ENCODE results near the gene CRYAB.
"Not testable (repeated sequence)": the region's sequence is repeated elsewhere in the genome, so short reads cannot be mapped to it uniquely, and the experiment has no call there.

CRYAB gene

GRCh38 chr11:111909378-111909777, 2.2 kb downstream of the CRYAB start:
- in situ Hi-C loops (cut with MboI; ENCODE audit: low sequenced_read_pairs), result no loop called here

- in situ Hi-C loops (cut with MboI; ENCODE audit: low sequenced_read_pairs), result no loop called here
These were observed 2.8 kb downstream of the CRYAB start for GRCh38 chr11:111908639-111909305.

GRCh38 chr11:111906680-111907079, 4.9 kb downstream of the CRYAB start:
- in situ Hi-C loops (cut with MboI; ENCODE audit: low sequenced_read_pairs), result no loop called here

GRCh38 chr11:111905411-111905810, 6.2 kb downstream of the CRYAB start:
- in situ Hi-C loops (cut with MboI; ENCODE audit: low sequenced_read_pairs), result no loop called here

GRCh38 chr11:111886844-111887243, 24.7 kb downstream of the CRYAB start:
- in situ Hi-C loops (cut with MboI; ENCODE audit: low sequenced_read_pairs), result no loop called here

- in situ Hi-C loops (cut with MboI; ENCODE audit: low sequenced_read_pairs), result no loop called here
These were observed 25.5 kb downstream of the CRYAB start for GRCh38 chr11:111886032-111886431.

GRCh38 chr11:111885053-111885452, 26.5 kb downstream of the CRYAB start:
- in situ Hi-C loops (cut with MboI; ENCODE audit: low sequenced_read_pairs), result not testable (repeated sequence)

GRCh38 chr11:111882202-111882601, 29.4 kb downstream of the CRYAB start:
- in situ Hi-C loops (cut with MboI; ENCODE audit: low sequenced_read_pairs), result no loop called here

GRCh38 chr11:111879637-111879960, 32.0 kb downstream of the CRYAB start:
- in situ Hi-C loops (cut with MboI; ENCODE audit: low sequenced_read_pairs), result no loop called here

GRCh38 chr11:111878849-111879636, 32.5 kb downstream of the CRYAB start, which contains the start of the genes CFAP68 and FDXACB1:
CFAP68 (plus strand) TSS chr11:111879541; CDS start chr11:111879561, 20 bp downstream.
FDXACB1 (minus strand) TSS chr11:111879165; CDS start chr11:111879132, 33 bp downstream.
- in situ Hi-C loops (cut with MboI; ENCODE audit: low sequenced_read_pairs), result no loop called here

GRCh38 chr11:111878385-111878848, 33.2 kb downstream of the CRYAB start:
- in situ Hi-C loops (cut with MboI; ENCODE audit: low sequenced_read_pairs), result no loop called here

- in situ Hi-C loops (cut with MboI; ENCODE audit: low sequenced_read_pairs), result no loop called here
These were observed 39.8 kb downstream of the CRYAB start for GRCh38 chr11:111871693-111872161.

- in situ Hi-C loops (cut with MboI; ENCODE audit: low sequenced_read_pairs), result no loop called here
These were observed 40.5 kb downstream of the CRYAB start, which contains the start of gene ALG9 for GRCh38 chr11:111870886-111871692. ALG9 (minus strand) TSS chr11:111871581; CDS start chr11:111871482, 99 bp downstream.

GRCh38 chr11:111870522-111870885, 41.1 kb downstream of the CRYAB start:
- in situ Hi-C loops (cut with MboI; ENCODE audit: low sequenced_read_pairs), result no loop called here

GRCh38 chr11:111870113-111870512, 41.5 kb downstream of the CRYAB start:
- in situ Hi-C loops (cut with MboI; ENCODE audit: low sequenced_read_pairs), result no loop called here

GRCh38 chr11:111860257-111860656, 51.3 kb downstream of the CRYAB start:
- in situ Hi-C loops (cut with MboI; ENCODE audit: low sequenced_read_pairs), result no loop called here
